ENCODE results near the gene NME8.
"Not testable (repeated sequence)": the region's sequence is repeated elsewhere in the genome, so short reads cannot be mapped to it uniquely, and the experiment has no call there.

NME8 gene

DNA sequence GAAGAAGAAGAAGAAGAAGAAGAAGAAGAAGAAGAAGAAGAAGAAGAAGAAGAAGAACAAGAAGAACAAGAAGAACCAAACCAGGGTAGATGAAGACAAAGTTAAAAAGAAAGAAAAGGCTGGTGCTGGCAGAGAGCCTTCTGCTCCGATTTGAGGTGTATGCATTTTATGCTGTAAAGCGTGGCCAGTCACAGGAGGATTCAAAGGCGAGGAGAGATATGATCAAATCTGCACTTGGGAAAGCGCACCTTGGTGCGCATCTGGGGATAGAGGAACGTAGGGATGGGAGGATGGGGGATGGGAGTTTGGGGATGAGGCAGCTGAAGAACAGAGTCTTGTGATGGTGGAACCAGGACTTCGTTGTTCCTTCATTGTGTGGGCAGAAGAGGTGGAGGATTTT is at the start of gene NME8:
TSS of gene NME8 (plus strand) at position 301 of the 400 bp plus-strand sequence. CDS start 1,670 bp downstream, outside the sequence.
- no peak for DNase-seq (ENCODE audit: low read depth)

GRCh38 chr7:37806152-37806551 is 42.2 kb upstream of the NME8 start:
- DNase-seq (ENCODE audit: low read depth), result no peak

DNA sequence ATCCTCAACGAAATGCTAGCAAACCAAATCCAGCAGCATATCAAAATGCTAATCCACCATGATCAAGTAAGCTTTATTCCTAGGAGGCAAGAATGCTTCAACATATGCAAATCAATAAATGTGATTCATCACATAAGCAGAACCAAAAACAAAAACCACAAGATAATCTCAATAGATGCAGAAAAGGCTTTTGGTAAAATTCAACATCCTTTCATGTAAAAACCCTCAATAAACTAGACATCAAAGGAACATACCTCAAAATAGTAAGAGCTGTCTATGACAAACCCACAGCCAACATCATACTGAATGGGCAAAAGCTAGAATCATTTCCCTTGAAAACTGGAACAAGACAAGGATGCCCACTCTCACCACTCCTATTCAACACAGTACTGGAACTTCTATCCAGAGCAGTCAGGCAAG is 36.2 kb upstream of the NME8 start:
- not testable (repeated sequence) for DNase-seq (ENCODE audit: low read depth)

DNA sequence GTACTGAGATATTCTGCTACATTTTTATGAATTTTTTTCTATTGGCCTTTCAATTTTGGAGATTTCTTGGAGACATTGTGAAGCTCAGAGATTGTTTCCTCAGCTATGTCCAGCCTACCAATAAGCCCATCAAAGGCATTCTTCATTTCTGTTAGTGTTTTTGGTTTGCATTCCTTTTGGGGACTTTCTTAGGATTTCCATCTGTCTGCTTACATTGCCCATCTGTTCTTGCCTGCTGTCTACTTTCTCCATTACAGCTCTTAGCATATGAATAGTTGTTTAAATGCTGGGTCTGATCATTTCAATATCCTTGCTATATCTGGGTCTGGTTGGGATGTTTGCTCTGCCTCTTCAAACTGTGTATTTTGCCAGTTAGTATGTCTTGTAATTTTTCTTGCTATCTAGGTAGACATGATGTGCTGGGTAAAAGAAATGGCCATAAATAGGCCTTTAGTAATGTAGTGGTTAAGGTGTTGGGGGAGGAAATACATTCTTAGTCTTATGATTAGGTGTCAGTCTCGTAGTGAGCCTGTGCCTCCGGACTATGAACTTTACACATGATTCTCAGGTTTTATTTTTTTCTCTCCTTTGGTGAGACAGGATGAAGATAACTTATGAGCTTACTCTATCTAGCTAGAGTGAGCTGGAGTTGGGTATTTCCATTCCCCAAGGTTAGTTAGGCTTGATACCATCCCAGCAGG is 32.6 kb upstream of the NME8 start:
- DNase-seq (ENCODE audit: low read depth), result no peak

DNA sequence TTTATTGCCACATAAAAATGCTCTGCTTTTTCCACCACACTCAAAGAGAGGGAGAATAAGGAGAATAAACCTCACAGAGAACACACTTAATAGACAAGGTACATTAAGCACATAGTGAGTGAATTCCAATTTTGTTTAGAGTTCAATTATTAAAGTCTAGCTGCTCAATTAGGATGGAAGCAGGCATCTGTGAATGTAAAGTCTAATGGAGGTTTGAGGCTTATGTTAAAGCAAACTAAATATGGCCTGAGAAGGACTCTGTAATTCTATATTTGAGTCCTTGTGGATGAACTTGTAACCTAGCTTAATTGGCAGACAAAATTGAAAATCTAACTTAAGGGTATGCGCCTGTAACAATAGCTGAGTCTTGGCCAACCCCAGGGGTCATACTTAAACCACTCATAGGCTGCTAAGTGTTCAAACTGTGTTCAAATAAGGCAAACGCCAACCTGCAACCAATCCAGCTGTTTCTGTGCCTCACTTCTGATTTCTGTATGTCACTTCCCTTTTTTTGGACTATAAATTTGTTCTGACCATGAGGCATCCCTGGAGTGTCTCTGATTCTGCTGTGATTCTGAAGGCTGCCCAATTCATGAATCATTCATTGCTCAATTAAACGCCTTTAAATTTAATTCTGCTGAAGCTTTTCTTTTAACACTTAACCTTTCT is 31.3 kb upstream of the NME8 start:
- DNase-seq (ENCODE audit: low read depth), result no peak

- DNase-seq (ENCODE audit: low read depth), result no peak
Observed at GRCh38 chr7:37817591-37817960, 30.8 kb upstream of the NME8 start.

DNA sequence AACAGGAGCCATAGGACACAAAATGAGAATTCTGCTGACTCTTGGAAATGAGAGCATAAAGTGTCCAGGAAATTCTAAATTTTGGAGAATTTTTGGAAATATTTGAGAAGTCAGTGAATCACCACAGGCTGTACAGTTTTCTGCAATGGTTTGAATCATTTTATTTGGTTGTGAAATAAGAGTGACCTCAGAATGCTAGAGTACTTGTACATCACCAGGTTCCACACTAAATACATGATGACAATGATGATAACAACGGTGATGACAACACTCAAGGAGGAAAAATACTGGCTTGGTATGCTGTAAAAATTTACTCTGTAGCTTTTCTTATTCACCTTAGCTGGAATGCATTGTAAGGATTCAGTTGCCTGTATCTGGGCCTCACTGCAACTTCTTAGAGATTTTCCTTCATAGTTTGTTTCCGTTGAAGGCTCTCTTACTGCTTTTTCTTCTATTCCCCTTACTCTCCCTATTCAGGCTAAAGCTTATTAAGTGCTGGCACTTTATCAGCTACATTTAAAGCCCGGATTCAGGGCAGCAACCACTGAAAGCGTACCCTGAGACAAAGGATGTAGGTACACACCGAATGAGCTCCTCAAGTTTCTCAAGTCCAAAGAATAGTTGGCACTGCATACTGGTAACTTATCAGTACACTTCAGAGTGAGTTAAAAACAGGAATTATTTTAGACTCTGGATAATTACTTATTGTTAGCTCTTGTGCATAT is 30.2 kb upstream of the NME8 start:
- no peak for DNase-seq (ENCODE audit: low read depth)

DNA sequence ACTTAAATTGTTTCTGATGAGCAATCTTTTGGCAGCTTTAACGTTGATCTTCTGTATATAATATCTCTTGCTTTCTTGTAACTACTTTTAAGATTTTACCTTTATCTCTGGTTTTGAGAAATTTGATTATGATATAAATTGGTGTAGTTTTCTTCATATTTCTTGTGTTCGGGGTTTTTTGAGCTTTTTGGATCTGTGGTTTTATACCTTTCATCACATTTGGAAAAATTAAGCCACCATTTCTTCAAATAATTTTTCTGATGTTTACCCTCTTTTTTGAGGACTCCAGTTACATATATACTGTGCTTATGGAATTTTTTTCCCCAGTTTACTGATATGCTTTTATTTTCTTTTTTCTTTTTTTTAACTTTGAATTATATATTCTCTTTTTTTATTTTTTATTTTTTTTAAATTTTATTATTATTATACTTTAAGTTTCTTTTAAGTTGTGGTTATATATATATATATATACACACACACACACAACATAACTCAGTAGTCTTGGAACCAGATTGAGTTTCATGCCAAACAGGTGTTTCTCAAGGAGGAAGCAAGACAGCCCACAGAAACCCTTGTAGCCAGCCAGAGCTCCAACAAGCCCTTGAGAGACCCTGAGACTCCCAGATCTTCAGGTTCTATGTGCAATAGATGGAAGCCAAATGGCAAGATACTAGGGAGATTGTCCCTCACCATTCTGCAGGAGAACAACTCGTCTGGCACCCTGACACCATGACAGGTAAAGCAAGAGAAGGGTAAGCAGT is 27.5 kb upstream of the NME8 start:
- DNase-seq (ENCODE audit: low read depth), result no peak

DNA sequence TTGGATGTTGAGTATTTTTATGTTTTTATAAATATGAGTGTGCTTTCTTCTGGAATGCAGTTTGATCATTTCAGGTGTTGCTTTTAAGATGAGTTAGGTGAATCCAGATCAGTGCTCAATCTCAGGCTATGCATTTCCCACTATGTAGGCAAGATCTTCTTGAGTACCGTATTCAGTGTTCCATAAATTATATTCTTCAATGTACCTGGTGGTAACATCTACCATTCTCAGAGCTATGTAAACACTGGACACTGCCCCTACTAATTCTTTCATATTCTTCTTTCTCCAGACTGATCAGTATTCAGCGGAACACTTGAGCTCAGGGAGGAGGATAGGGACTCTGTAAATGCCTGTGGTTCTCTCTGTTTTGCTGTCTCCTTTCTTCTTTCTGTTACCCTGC is 25.5 kb upstream of the NME8 start:
- no peak for DNase-seq (ENCODE audit: low read depth)

DNA sequence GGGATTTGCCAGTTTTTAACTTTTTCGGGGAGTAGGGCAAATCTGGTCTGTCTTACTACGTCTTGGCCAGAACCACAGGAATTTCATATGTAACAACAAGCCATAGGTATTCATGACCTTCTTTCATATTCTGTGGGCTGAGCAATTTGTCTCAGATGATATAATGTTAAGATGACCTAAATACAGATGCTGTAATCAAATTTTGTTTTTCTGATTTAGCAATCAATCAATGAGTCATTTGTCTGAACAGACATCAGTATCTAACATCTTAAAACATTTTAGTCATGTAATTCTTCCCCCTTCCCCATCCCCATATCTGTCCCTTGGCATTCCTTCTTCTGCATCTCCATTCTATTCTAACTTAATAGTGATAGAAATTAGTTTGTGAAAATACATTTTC is 24.8 kb upstream of the NME8 start:
- no peak for DNase-seq (ENCODE audit: low read depth)

DNA sequence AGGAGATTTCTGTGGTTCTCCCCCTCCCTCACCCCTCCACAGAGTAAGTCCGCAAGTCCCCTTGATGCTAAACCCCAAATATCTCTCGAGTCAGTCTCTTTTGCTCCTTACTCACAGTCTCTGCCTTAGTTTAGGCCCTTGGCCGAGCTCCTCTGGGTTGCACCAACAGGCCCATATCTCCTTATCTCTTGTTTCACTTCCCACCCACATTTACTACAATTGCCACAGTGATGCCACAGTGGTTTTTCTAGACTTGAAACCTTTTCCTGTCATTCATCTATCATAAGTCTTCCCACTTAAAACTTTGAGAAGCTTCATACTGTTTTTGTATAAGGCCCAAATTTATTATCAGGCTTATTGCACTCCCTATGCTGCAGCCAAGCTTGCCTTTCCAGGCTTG is 23.4 kb upstream of the NME8 start:
- DNase-seq (ENCODE audit: low read depth), result no peak

- DNase-seq (ENCODE audit: low read depth), result no peak
Observed at GRCh38 chr7:37826825-37827224, 21.6 kb upstream of the NME8 start.

GRCh38 chr7:37831244-37831643 is 17.2 kb upstream of the NME8 start:
- no peak for DNase-seq (ENCODE audit: low read depth)

DNA sequence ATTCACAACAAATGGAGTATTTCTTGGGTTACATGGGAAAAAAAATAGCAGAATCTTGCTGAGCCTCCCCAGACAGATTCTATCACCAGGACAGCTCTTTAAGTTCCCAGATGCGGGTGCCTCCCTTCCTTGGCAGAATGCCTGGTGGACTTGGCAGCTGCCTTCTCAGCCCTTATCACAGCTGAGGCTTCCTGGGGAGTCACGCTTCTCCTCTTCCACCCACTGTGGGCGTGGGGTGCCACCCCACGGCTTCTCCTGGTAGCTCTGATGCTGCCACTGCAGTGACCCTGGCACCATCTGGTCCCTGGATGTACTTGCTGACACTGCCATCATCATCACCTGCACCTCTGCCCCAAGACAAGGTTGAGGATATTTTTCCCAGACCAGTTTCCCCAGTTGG is 16.2 kb upstream of the NME8 start:
- DNase-seq (ENCODE audit: low read depth), result no peak

GRCh38 chr7:37833107-37833817 is 15.1 kb upstream of the NME8 start:
- peak; percentile 25 for DNase-seq (ENCODE audit: low read depth)

GRCh38 chr7:37833818-37834146 is 14.6 kb upstream of the NME8 start:
- no peak for DNase-seq (ENCODE audit: low read depth)

DNA sequence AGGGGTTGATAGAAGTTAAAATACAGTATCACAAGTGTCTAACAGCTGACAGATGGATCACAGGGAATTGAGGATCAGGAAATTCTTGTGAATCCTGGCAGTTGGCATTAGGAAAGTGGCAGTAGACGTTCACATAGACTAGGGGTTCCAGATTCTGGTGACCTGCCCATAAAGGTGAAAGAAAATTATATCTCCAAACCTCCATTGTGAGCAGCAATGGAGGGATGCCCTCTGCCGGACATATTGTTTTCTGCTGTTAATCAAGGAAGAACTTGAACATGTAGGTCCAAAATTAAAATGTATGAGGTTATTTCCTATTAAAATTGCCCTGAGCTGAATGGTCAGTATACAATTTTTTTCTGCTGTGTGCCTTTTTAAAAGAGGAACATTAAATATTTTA is 5.1 kb downstream of the NME8 start:
- no peak for DNase-seq (ENCODE audit: low read depth)

- no peak for DNase-seq (ENCODE audit: low read depth)
Observed at GRCh38 chr7:37882086-37882485, 33.7 kb downstream of the NME8 start.

DNA sequence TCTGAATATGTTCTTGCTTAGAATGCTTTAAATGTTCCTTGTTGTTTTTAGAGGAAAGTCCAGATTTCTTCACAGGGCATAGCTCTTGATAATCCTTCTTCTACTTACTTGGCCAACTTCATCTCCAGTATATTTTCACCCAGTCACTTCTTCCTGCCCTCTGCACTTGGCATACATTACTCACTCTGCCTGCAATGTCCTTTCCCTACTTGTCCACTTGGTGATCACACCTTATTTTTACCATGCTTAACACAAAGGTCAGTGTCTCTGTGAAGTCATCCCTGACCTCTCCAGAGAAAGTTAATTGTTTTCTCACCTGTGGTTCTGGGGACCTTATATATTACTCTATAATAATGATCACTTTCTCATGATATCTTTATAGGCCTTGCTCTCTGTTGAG is 45.0 kb downstream of the NME8 start:
- DNase-seq (ENCODE audit: low read depth), result no peak

DNA sequence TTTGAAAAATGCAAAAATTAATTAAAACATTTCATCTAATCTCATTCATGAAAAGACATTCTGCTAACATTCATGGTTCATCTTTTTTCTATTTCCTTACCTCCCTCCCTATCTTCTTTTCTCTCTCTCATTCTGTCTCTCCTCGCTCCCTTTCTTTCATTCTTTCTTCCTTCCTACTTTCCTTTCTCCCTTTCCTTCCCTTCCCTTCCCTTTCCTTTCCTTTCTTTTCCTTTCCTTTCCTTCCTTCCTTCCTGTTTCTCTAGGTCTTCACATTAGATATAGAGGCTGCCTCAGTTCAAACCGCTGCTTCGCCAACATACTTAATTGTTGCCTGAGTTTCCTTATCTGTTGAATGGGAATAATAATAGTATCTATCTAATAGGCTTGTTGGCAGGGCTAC is 46.3 kb downstream of the NME8 start:
- DNase-seq (ENCODE audit: low read depth), result no peak

GRCh38 chr7:37899712-37900247 is 51.4 kb downstream of the NME8 start:
- DNase-seq (ENCODE audit: low read depth), result no peak

Measured in EH (cell line).